ENCODE results near the gene KRT17. TPM values are rescaled to one million over a fixed set of nuclear protein-coding genes. Genes with fewer than 3 reads are reported as not detected.

KRT17 gene
- total RNA-seq, 1 experiment from 2014 or later: not detected

- no peak overlapping the region for H3K27ac ChIP-seq (ENCODE audit: low read length)
- no peak overlapping the region for H3K4me2 ChIP-seq (ENCODE audit: low read depth, low read length, poor library complexity, severe bottlenecking)
- H3K4me3 ChIP-seq (ENCODE audit: low read length): no peak overlapping the region
- H2AFZ ChIP-seq (ENCODE audit: low read length): no peak overlapping the region
- no peak overlapping the region for H3K9ac ChIP-seq (ENCODE audit: low read length)
- H4K20me1 ChIP-seq (ENCODE audit: insufficient read depth, low read depth, low read length): no peaks in the 10 kb centered on the region
- H3K9me2 ChIP-seq (replicated peaks; ENCODE audit: insufficient read depth, low read length): no peaks in the 10 kb centered on the region
- H3K9me3 ChIP-seq (ENCODE audit: low read length): no peaks in the 10 kb centered on the region
- no peaks in the 10 kb centered on the region for H3K79me2 ChIP-seq (ENCODE audit: low read length)
- H3K4me1 ChIP-seq (ENCODE audit: low read length): no peaks in the 10 kb centered on the region
- H3K27me3 ChIP-seq (ENCODE audit: low read length): no peaks in the 10 kb centered on the region
- H3K36me3 ChIP-seq (ENCODE audit: insufficient read depth, low read length): no peaks in the 10 kb centered on the region
- no peak for DNase-seq
These were observed 14.6 kb upstream of the KRT17 start for GRCh38 chr17:41638941-41639340.

GRCh38 chr17:41638194-41638593 is 13.8 kb upstream of the KRT17 start:
- H2AFZ ChIP-seq (ENCODE audit: low read length): no peak overlapping the region
- no peak for DNase-seq
- H3K4me2 ChIP-seq (ENCODE audit: low read depth, low read length, poor library complexity, severe bottlenecking): no peak overlapping the region
- H3K4me1 ChIP-seq (ENCODE audit: low read length): no peaks in the 10 kb centered on the region
- H3K27me3 ChIP-seq (ENCODE audit: low read length): no peaks in the 10 kb centered on the region
- H3K9ac ChIP-seq (ENCODE audit: low read length): no peak overlapping the region
- H3K9me2 ChIP-seq (replicated peaks; ENCODE audit: insufficient read depth, low read length): no peaks in the 10 kb centered on the region
- no peaks in the 10 kb centered on the region for H3K79me2 ChIP-seq (ENCODE audit: low read length)
- H3K9me3 ChIP-seq (ENCODE audit: low read length): no peaks in the 10 kb centered on the region
- no peak overlapping the region for H3K27ac ChIP-seq (ENCODE audit: low read length)
- no peak overlapping the region for H3K4me3 ChIP-seq (ENCODE audit: low read length)
- no peaks in the 10 kb centered on the region for H4K20me1 ChIP-seq (ENCODE audit: insufficient read depth, low read depth, low read length)
- H3K36me3 ChIP-seq (ENCODE audit: insufficient read depth, low read length): no peaks in the 10 kb centered on the region

- Histone ChIP-seq H3K79me2 (ENCODE audit: low read length) (no peaks in the 10 kb centered on the region), H3K9me3 (ENCODE audit: low read length) (no peaks in the 10 kb centered on the region), H4K20me1 (ENCODE audit: insufficient read depth, low read depth, low read length) (no peaks in the 10 kb centered on the region), H3K4me1 (ENCODE audit: low read length) (peaks cover under 1% of the 10 kb centered on the region), H3K27me3 (ENCODE audit: low read length) (no peaks in the 10 kb centered on the region), H3K9ac (ENCODE audit: low read length) (no peak overlapping the region), H3K4me3 (ENCODE audit: low read length) (no peak overlapping the region), H3K9me2 (replicated peaks; ENCODE audit: insufficient read depth, low read length) (no peaks in the 10 kb centered on the region), H2AFZ (ENCODE audit: low read length) (no peak overlapping the region), H3K27ac (ENCODE audit: low read length) (no peak overlapping the region), H3K4me2 (ENCODE audit: low read depth, low read length, poor library complexity, severe bottlenecking) (no peak overlapping the region), H3K36me3 (ENCODE audit: insufficient read depth, low read length) (no peaks in the 10 kb centered on the region)
- DNase-seq: no peak
These were observed 12.3 kb upstream of the KRT17 start for GRCh38 chr17:41636652-41637051.

GRCh38 chr17:41635121-41636097 is 11.0 kb upstream of the KRT17 start:
- Histone ChIP-seq H3K4me2 (ENCODE audit: low read depth, low read length, poor library complexity, severe bottlenecking) (no peak overlapping the region), H3K36me3 (ENCODE audit: insufficient read depth, low read length) (no peaks in the 10 kb centered on the region), H3K27ac (ENCODE audit: low read length) (no peak overlapping the region), H2AFZ (ENCODE audit: low read length) (no peak overlapping the region), H4K20me1 (ENCODE audit: insufficient read depth, low read depth, low read length) (no peaks in the 10 kb centered on the region), H3K4me3 (ENCODE audit: low read length) (no peak overlapping the region), H3K27me3 (ENCODE audit: low read length) (no peaks in the 10 kb centered on the region), H3K79me2 (ENCODE audit: low read length) (no peaks in the 10 kb centered on the region), H3K4me1 (ENCODE audit: low read length) (peaks cover 9% of the 10 kb centered on the region), H3K9me2 (replicated peaks; ENCODE audit: insufficient read depth, low read length) (no peaks in the 10 kb centered on the region), H3K9me3 (ENCODE audit: low read length) (no peaks in the 10 kb centered on the region), H3K9ac (ENCODE audit: low read length) (no peak overlapping the region)
- no peak for DNase-seq

GRCh38 chr17:41634639-41635038 is 10.3 kb upstream of the KRT17 start:
- Histone ChIP-seq H3K9me2 (replicated peaks; ENCODE audit: insufficient read depth, low read length) (no peaks in the 10 kb centered on the region), H2AFZ (ENCODE audit: low read length) (no peak overlapping the region), H3K79me2 (ENCODE audit: low read length) (no peaks in the 10 kb centered on the region), H3K36me3 (ENCODE audit: insufficient read depth, low read length) (no peaks in the 10 kb centered on the region), H3K27me3 (ENCODE audit: low read length) (no peaks in the 10 kb centered on the region), H3K9ac (ENCODE audit: low read length) (no peak overlapping the region), H3K4me3 (ENCODE audit: low read length) (no peak overlapping the region), H3K4me1 (ENCODE audit: low read length) (peaks cover 12% of the 10 kb centered on the region), H3K9me3 (ENCODE audit: low read length) (no peaks in the 10 kb centered on the region), H3K4me2 (ENCODE audit: low read depth, low read length, poor library complexity, severe bottlenecking) (no peak overlapping the region), H4K20me1 (ENCODE audit: insufficient read depth, low read depth, low read length) (no peaks in the 10 kb centered on the region), H3K27ac (ENCODE audit: low read length) (no peak overlapping the region)
- DNase-seq: no peak

GRCh38 chr17:41633556-41634199 is 9.3 kb upstream of the KRT17 start:
- H3K4me3 ChIP-seq (ENCODE audit: low read length): no peak overlapping the region
- H3K4me2 ChIP-seq (ENCODE audit: low read depth, low read length, poor library complexity, severe bottlenecking): no peak overlapping the region
- no peaks in the 10 kb centered on the region for H3K79me2 ChIP-seq (ENCODE audit: low read length)
- H3K27ac ChIP-seq (ENCODE audit: low read length): no peak overlapping the region
- H3K36me3 ChIP-seq (ENCODE audit: insufficient read depth, low read length): no peaks in the 10 kb centered on the region
- no peaks in the 10 kb centered on the region for H4K20me1 ChIP-seq (ENCODE audit: insufficient read depth, low read depth, low read length)
- no peaks in the 10 kb centered on the region for H3K9me3 ChIP-seq (ENCODE audit: low read length)
- no peaks in the 10 kb centered on the region for H3K27me3 ChIP-seq (ENCODE audit: low read length)
- no peak overlapping the region for H2AFZ ChIP-seq (ENCODE audit: low read length)
- no peak for DNase-seq
- H3K9ac ChIP-seq (ENCODE audit: low read length): no peak overlapping the region
- no peaks in the 10 kb centered on the region for H3K9me2 ChIP-seq (replicated peaks; ENCODE audit: insufficient read depth, low read length)
- peaks cover 13% of the 10 kb centered on the region for H3K4me1 ChIP-seq (ENCODE audit: low read length)

- H3K36me3 ChIP-seq (ENCODE audit: insufficient read depth, low read length): no peaks in the 10 kb centered on the region
- no peaks in the 10 kb centered on the region for H4K20me1 ChIP-seq (ENCODE audit: insufficient read depth, low read depth, low read length)
- no peaks in the 10 kb centered on the region for H3K27me3 ChIP-seq (ENCODE audit: low read length)
- H3K27ac ChIP-seq (ENCODE audit: low read length): no peak overlapping the region
- no peaks in the 10 kb centered on the region for H3K79me2 ChIP-seq (ENCODE audit: low read length)
- no peak for DNase-seq
- H2AFZ ChIP-seq (ENCODE audit: low read length): no peak overlapping the region
- H3K4me2 ChIP-seq (ENCODE audit: low read depth, low read length, poor library complexity, severe bottlenecking): no peak overlapping the region
- H3K9me3 ChIP-seq (ENCODE audit: low read length): no peaks in the 10 kb centered on the region
- H3K9me2 ChIP-seq (replicated peaks; ENCODE audit: insufficient read depth, low read length): no peaks in the 10 kb centered on the region
- H3K4me1 ChIP-seq (ENCODE audit: low read length): peaks cover 18% of the 10 kb centered on the region
- no peak overlapping the region for H3K9ac ChIP-seq (ENCODE audit: low read length)
- no peak overlapping the region for H3K4me3 ChIP-seq (ENCODE audit: low read length)
These were observed 8.2 kb upstream of the KRT17 start for GRCh38 chr17:41632482-41633105.

- Histone ChIP-seq H3K4me3 (ENCODE audit: low read length) (no peak overlapping the region), H3K27ac (ENCODE audit: low read length) (no peak overlapping the region), H3K9me2 (replicated peaks; ENCODE audit: insufficient read depth, low read length) (no peaks in the 10 kb centered on the region), H4K20me1 (ENCODE audit: insufficient read depth, low read depth, low read length) (no peaks in the 10 kb centered on the region), H2AFZ (ENCODE audit: low read length) (no peak overlapping the region), H3K4me1 (ENCODE audit: low read length) (peaks cover 18% of the 10 kb centered on the region), H3K36me3 (ENCODE audit: insufficient read depth, low read length) (no peaks in the 10 kb centered on the region), H3K9ac (ENCODE audit: low read length) (no peak overlapping the region), H3K27me3 (ENCODE audit: low read length) (no peaks in the 10 kb centered on the region), H3K79me2 (ENCODE audit: low read length) (no peaks in the 10 kb centered on the region), H3K4me2 (ENCODE audit: low read depth, low read length, poor library complexity, severe bottlenecking) (no peak overlapping the region), H3K9me3 (ENCODE audit: low read length) (no peaks in the 10 kb centered on the region)
- DNase-seq: no peak
These were observed 7.5 kb upstream of the KRT17 start for GRCh38 chr17:41631898-41632285.
